Neutrophil (primary cell): ENCODE measurements around the gene CFHR1.
"Not testable (repeated sequence)": the region's sequence is repeated elsewhere in the genome, so short reads cannot be mapped to it uniquely, and the experiment has no call there.

ENCODE experiments used
- H3K27ac ChIP-seq: fragments of 200-600 bp; sonication (generic); 2 replicates; pipeline ENCODE4 v1.5.1; 2016; ENCODE audit warnings: mild to moderate bottlenecking, moderate library complexity
- H3K27me3 ChIP-seq: fragments of 200-600 bp; sonication (generic); 2 replicates; pipeline ENCODE4 v1.6.0; 2016; ENCODE audit warnings: mild to moderate bottlenecking
- H3K36me3 ChIP-seq: fragments of 200-600 bp; sonication (generic); 2 replicates; pipeline ENCODE4 v1.5.1; 2017
- H3K4me1 ChIP-seq, 2 experiments: fragments of 200-600 bp in 1 of 2; sonication (generic) in 1 of 2; 1 replicate in 1 of 2; 2 replicates in 1 of 2; pipeline versions ENCODE4 v1.5.1 to v1.6.1; 2013 to 2016; ENCODE audit warnings: low read depth in 1 of 2, low read length in 1 of 2, mild to moderate bottlenecking in 1 of 2, moderate library complexity in 1 of 2; ENCODE audit not compliant: control insufficient read depth in 1 of 2, insufficient read depth in 1 of 2
- H3K4me3 ChIP-seq, 2 experiments: fragments of 200-600 bp in 1 of 2; sonication (generic) in 1 of 2; 1 replicate in 1 of 2; 2 replicates in 1 of 2; pipeline ENCODE4 v1.5.1; 2013 to 2016; ENCODE audit warnings: low read depth in 1 of 2, low read length in 1 of 2, mild to moderate bottlenecking in 1 of 2, moderate library complexity in 1 of 2
- H3K9me3 ChIP-seq: fragments of 200-600 bp; sonication (generic); 2 replicates; pipeline ENCODE4 v1.5.1; 2016
- TF ChIP-seq, protein P1 (sequence below): fragments of 200-600 bp; sonication (generic); IDR thresholded peaks from 2 replicates; pipeline ENCODE4 v1.5.1; 2016; ENCODE audit warnings: antibody characterized with exemption

The CFHR1 gene

DNA sequence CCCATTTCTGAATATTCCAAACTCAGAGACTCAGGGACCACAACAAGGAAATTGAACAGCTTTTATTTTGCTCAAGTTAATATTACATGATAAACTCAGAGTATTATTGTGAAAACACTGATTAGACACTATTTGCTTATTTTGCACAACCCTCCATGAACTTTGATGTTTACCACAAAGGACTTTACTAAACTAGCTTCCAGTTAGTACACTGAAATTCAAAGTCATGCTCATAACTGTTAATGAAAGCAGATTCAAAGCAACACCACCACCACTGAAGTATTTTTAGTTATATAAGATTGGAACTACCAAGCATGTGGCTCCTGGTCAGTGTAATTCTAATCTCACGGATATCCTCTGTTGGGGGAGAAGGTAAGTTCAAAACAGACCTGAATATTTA lies at the start of gene CFHR1:
TSS of gene CFHR1 (plus strand) at position 201 of the 400 bp plus-strand sequence. CDS start at position 315, 114 bp downstream.
- not testable (repeated sequence) for H3K9me3 ChIP-seq, H3K4me3 ChIP-seq

DNA sequence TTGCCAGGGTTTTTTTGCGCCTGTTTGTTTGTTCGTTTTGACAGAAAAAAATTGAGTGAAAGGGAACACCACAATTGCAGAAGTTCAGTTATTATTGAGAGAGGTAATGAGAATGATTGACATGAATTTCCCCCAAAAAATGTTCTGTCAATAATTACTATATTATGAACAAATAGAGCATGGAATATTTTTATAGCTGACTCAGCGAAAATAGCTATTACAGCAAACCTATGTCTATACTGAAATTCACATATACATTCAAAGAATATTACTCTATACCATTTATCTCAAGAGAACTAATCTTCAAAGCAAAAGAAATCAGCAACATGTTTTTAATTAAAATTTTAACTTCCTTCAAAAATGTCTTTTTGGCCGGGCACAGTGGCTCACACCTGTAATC lies 49.7 kb upstream of the CFHR1 start:
- H3K9me3 ChIP-seq, H3K4me1 ChIP-seq, H3K4me3 ChIP-seq, H3K27me3 ChIP-seq, H3K27ac ChIP-seq, H3K36me3 ChIP-seq: not testable (repeated sequence)

More for the DNA sequence above, at the start of gene CFHR1:
- not testable (repeated sequence) for H3K4me1 ChIP-seq, H3K36me3 ChIP-seq, H3K27ac ChIP-seq, H3K27me3 ChIP-seq

DNA sequence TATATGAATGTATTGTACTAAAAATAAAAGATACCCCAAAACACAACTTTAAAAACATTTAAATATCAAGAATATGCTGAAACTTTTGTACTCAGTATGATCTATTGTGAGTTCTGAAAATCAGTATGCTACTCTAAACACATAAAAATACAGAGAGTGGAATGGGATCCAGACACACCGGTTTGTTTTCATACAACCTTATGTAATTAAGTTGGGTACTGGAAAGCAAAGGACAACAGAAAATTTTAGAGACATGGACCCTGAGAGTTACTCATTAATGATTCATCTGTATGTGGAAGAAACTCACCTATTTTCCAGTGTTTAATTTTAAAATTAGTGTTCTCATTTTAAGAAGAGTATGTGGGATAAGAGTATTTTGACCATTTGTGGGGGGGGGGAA lies 45.8 kb upstream of the CFHR1 start:
- no peaks in the 10 kb centered on the region for H3K4me1 ChIP-seq
- H3K36me3 ChIP-seq = no peaks in the 10 kb centered on the region
- no peaks in the 10 kb centered on the region for H3K9me3 ChIP-seq
- no peaks in the 10 kb centered on the region for H3K27me3 ChIP-seq
- H3K4me3 ChIP-seq = no peak overlapping the region
- TF ChIP-seq, protein P1, sequence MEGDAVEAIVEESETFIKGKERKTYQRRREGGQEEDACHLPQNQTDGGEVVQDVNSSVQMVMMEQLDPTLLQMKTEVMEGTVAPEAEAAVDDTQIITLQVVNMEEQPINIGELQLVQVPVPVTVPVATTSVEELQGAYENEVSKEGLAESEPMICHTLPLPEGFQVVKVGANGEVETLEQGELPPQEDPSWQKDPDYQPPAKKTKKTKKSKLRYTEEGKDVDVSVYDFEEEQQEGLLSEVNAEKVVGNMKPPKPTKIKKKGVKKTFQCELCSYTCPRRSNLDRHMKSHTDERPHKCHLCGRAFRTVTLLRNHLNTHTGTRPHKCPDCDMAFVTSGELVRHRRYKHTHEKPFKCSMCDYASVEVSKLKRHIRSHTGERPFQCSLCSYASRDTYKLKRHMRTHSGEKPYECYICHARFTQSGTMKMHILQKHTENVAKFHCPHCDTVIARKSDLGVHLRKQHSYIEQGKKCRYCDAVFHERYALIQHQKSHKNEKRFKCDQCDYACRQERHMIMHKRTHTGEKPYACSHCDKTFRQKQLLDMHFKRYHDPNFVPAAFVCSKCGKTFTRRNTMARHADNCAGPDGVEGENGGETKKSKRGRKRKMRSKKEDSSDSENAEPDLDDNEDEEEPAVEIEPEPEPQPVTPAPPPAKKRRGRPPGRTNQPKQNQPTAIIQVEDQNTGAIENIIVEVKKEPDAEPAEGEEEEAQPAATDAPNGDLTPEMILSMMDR = no peak
- H3K27ac ChIP-seq = no peak overlapping the region

DNA sequence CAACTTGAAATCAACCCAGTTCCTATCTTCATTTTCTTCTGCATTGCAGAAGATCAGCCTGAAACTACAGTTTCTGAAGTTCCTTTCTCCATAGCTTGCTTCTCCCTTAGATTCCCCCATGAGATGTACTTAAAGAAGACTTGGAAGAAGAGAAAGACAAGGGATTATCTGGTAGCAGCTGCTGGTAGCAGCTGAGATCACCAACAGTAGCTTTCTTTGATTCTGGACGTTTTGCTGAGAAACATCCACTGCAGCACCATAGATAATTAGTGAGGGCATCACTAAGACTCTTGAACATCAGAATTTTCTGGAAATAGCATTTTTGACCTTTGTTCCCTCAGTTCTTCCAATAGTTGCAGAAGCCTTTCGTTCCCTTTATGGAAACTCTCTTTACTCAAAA lies 45.4 kb upstream of the CFHR1 start:
- TF ChIP-seq, protein P1 = no peak
- Histone ChIP-seq H3K4me3 (no peak overlapping the region), H3K4me1 (no peaks in the 10 kb centered on the region), H3K27ac (no peak overlapping the region), H3K27me3 (no peaks in the 10 kb centered on the region), H3K9me3 (no peaks in the 10 kb centered on the region), H3K36me3 (no peaks in the 10 kb centered on the region)

DNA sequence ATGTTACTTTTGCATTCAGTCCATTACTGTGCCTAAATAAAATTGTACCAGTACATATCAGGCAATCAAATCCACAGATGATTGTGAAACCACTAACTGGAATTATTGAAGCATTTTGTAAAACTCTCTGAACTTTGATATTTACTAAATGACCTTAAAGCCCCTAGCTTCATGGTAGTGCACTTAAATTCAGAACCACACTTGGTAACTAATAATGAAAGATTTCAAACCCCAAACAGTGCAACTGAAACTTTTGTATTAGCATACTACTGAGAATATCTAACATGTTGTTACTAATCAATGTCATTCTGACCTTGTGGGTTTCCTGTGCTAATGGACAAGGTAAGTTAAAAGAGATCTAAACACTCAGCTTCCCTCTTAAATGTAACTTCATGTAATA lies 44.9 kb upstream of the CFHR1 start, which contains the start of gene CFHR3:
TSS of gene CFHR3 (plus strand) at position 238 of the 400 bp plus-strand sequence. CDS start at position 285, 47 bp downstream.
- H3K9me3 ChIP-seq = no peaks in the 10 kb centered on the region
- H3K27ac ChIP-seq = no peak within 1 kb of the TSS
- TF ChIP-seq, protein P1 = no peak
- H3K4me1 ChIP-seq = no peaks in the 10 kb centered on the region
- no peaks in the 10 kb centered on the region for H3K27me3 ChIP-seq
- H3K4me3 ChIP-seq = no peak within 1 kb of the TSS
- H3K36me3 ChIP-seq = no peaks in the 10 kb centered on the region

DNA sequence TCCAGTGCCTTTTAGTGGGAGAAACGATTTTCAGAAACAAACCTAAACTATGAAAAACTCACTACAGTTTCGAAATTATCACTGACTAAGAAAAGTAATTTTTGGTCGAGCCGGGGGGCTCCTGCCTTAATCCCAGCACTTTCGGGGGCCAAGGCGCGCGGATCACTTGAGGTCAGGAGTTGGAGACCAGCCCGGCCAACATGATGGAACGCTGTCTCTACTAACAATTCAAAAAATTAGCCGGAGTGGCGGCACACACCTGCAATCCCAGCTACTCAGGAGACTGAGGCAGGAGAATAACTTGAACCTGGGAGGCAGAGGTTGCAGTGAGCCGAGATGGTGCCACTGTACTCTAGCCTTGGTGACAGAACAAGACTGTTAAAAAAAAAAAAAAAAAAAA lies 41.9 kb upstream of the CFHR1 start:
- Histone ChIP-seq H3K36me3 (no peaks in the 10 kb centered on the region), H3K9me3 (no peaks in the 10 kb centered on the region), H3K27ac (no peak overlapping the region), H3K27me3 (no peaks in the 10 kb centered on the region), H3K4me1 (no peaks in the 10 kb centered on the region), H3K4me3 (no peak overlapping the region)
- TF ChIP-seq, protein P1 = no peak

DNA sequence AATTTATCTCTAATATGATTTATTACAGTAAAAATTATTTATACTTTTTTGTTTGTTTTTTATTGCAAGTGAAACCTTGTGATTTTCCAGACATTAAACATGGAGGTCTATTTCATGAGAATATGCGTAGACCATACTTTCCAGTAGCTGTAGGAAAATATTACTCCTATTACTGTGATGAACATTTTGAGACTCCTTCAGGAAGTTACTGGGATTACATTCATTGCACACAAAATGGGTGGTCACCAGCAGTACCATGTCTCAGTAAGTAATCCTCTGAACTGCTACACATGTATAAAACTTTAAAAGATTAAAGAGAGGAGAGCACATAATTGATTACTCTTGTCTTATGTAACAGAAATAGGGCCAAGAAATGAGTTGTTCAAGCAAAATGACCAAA lies 40.4 kb upstream of the CFHR1 start:
- H3K4me3 ChIP-seq = no peak overlapping the region
- no peaks in the 10 kb centered on the region for H3K36me3 ChIP-seq
- no peaks in the 10 kb centered on the region for H3K9me3 ChIP-seq
- H3K27me3 ChIP-seq = no peaks in the 10 kb centered on the region
- TF ChIP-seq, protein P1 = no peak
- no peaks in the 10 kb centered on the region for H3K4me1 ChIP-seq
- no peak overlapping the region for H3K27ac ChIP-seq

DNA sequence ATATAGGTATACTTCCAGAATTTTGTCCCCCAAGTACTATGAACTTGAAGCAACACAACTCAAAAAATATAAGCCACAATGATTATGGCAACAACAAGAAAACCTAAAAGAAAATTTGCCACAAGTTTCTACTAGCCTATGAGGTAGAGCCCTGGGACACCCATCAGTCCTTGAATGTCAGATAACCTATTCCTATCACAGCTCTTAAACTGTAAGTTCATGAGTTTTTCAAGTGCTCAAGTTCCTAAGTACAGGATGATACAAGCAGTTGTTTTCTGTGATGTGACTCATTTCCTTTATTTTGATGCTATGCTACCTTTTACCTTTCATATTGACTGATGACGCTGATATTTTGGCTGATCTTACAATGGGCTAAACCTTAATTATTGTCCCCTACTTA lies 28.3 kb upstream of the CFHR1 start:
- H3K4me1 ChIP-seq, H3K4me3 ChIP-seq, H3K9me3 ChIP-seq, H3K27me3 ChIP-seq, H3K36me3 ChIP-seq, H3K27ac ChIP-seq: not testable (repeated sequence)

DNA sequence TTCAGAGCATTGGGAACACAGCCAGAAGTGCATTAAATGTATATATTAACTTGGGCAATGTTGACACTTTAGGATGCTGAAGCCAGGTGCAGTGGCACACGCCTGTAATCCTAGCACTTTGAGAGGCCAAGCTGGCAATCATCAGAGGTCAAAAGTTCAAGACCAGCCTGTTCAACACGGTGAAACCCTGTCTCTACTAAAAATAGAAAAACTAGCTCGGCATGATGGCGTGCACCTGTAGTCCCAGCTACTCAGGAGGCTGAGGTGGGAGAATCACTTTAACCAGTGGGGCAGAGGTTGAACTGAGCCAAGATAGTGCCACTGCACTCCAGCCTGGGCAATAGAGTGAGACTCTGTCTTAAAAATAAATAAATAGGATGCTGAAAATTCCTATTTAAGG lies 25.4 kb upstream of the CFHR1 start:
- not testable (repeated sequence) for H3K27me3 ChIP-seq, H3K4me1 ChIP-seq, H3K4me3 ChIP-seq, H3K9me3 ChIP-seq, H3K36me3 ChIP-seq, H3K27ac ChIP-seq
